NCI-H69 (cell line): ENCODE measurements around the gene SLIT1.

ENCODE experiments used
- DNase-seq: peaks from one replicate; lab custom pipeline; 2025; lab: John Stamatoyannopoulos, UW

Gene SLIT1

GRCh38 chr10:97023401-97024167 is 162.2 kb downstream of the SLIT1 start:
- no peak for DNase-seq

DNA sequence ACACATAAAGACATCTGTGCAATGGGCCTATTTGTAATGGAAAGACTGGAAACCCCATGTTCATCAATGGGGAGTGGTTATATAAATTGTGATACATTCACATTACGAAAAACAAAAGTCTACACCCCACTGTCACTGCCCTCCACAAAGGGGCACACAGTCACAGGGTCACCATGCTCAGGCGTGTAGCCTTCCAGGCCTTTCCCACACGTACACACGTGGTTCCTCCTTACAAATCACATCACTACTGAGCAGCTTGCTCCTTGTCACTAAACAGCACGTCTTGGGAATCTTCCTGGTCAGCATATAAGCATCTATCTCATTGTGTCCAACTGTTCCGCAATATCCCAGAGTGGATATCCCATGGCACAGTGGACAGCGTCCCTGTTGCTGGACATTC is 163.1 kb downstream of the SLIT1 start:
- DNase-seq: no peak

DNA sequence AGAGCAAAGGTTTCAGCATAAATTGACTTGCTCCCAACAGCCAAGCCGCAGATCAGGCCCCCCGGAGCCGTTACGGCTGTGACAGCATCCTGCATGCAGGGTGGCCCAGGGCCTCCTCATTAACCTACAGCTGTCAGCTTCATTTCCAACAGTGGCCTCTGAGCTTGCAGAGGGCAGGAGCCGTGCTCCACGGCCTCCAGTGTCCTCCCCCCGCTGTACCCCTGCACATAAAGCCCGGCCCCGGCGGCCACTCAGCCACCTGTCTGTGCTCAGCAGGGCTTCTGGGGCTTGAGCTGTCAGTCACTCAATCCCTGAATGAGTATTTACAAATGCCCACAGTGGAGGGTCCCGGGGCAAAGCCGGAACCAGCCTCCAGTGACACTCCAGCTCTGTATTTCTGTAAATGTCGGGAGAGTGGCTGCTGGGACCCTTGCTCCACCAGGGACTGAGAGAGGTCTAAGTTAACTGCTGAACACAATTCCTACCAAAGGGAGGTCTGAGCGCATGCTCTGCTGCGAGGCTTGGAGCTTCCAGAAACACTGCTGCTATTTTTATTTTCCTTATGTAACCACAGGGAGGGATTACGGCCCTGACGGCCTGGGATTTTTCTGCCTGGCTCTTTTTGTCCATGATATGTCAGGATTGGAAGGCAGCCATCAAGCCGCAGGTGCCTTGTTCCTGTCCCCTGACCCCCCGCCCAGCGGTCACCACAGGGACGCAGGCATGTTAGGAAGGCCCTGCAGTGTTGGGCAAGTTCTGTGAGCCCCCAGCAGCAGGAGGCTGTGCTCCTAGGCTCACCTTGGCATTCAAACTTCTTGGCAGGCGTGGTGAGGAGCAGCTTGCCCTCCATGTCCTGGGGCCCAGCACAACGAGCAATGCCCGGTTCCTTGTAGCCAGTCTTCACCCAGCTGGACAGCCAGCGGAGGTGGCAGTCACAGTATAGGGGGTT is 165.0 kb downstream of the SLIT1 start:
- no peak for DNase-seq

GRCh38 chr10:97019213-97019844 is 166.4 kb downstream of the SLIT1 start:
- no peak for DNase-seq

- no peak for DNase-seq
Measured at GRCh38 chr10:97018251-97019212, 167.2 kb downstream of the SLIT1 start.

DNA sequence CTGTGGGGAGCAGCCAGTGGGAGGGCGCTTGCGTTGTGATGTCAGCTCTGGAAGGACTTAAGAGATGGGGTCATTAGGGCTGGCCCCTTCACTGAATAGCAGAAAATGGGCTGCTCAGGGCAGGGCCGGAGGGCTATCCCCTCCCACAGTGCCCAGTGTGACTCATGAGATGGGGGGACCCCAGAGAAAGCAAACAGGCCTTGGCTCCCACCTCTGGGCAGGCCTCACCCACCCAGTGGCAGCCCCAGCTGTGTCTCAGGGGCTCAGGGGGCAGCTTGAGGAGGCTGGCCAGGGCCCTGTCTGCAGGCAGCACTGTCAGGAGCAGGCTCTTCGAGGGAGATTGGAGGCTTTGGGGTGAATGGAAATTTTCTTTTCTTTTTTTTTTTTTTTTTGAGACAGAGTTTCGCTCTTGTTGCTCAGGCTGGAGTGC is 168.3 kb downstream of the SLIT1 start:
- no peak for DNase-seq

DNA sequence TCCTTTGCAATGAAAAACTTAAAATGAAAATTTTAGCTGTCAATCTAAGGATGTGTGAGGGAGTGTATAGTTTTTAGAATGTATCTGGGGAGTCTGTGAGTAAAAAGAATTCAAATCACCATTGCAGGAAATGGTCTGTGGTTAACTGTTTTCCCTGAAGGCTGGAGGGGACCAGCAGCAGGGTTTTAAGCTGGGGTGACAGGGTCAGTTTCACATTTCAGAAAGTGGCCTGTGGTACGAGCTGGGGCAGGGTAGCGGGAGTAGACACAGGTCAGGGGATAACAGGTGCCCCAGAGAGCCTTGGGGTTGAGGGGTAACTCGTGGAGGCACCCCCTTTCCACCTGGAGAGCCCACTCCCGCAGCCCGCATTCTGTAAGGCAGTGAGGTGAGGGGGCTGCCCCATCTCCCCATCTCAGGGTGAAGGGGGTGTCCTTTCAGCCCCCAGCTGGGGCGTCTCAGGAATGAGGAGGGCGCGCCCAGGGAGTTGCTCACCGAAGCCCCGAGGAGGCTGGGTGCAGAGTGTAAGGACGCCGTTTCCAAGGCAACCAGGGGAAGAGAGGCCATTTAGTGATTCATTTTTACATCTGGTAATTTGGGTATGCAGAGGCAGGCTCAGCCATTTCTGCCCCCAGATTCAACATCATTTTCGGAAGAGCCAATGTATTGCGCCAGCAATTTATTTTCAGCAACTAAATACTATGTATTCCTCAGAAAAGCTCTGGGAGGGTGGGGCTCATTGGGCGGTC is 168.9 kb downstream of the SLIT1 start:
- DNase-seq: no peak

GRCh38 chr10:97015240-97015639 is 170.5 kb downstream of the SLIT1 start:
- no peak for DNase-seq

- DNase-seq: no peak
Measured at GRCh38 chr10:97013983-97014382, 171.8 kb downstream of the SLIT1 start.

GRCh38 chr10:97013568-97013967 is 172.2 kb downstream of the SLIT1 start:
- DNase-seq: no peak

DNA sequence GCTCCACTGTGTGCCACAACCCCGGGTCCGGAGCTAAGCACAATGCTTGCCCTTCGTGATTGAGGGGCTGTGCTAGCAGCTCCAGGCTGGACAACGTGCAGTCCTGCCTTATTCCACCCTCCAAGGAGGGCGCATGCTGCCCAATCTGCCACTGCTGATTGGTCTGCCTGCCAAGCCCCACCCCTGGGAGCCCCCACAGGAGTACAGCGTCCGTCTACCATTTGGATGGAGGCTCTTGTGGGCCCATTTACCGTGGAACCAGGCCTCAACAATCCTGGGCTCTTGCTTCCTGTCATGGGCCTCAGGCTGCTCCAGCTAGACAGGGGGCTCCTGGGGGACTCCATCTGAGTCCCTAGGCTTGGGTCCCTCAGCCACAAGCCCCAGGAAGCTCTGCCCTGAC is 173.3 kb downstream of the SLIT1 start:
- DNase-seq: no peak

GRCh38 chr10:97011397-97011796 is 174.4 kb downstream of the SLIT1 start:
- no peak for DNase-seq

DNA sequence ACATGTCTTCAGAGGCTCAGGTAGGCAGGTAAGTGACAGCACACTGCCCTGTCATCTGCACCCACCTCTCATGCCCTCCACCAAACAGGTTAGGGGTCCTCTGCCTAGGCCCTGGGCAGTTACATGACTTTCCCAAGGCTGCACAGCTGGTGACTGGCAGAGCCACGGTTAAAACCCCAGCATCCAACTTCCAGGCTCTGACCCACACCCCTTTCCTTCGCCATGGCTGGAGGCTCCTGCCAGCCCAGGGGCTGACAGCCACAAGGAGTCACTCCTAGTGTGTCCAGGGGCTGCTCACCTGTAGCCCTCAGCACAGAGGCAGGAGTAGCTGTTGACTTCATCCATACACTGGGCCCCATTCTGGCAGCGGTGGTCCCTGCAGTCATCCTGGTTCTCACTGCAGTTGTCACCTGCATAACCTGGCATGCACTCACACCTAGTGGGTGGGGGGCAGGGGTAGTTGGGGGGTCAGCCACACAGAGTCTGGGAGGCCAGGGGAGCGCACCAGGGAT is 175.0 kb downstream of the SLIT1 start:
- no peak for DNase-seq

DNA sequence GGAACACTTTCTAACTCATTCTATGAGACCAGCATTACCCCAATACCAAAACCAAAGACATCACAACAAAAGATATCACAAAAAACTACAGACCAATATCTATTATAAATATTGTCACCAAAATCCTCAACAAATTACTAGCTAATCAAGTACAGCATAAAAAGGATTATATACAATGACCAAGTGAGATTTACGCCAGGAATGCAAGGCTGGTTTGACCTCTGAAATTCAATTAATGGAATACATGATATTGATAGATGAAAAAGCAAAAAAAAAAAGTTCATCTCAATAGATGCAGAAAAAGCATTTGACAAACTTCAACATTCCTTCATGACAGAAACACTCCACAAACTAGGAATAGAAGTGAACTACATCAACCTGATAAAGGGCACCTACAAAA is 178.3 kb downstream of the SLIT1 start:
- no peak for DNase-seq

DNA sequence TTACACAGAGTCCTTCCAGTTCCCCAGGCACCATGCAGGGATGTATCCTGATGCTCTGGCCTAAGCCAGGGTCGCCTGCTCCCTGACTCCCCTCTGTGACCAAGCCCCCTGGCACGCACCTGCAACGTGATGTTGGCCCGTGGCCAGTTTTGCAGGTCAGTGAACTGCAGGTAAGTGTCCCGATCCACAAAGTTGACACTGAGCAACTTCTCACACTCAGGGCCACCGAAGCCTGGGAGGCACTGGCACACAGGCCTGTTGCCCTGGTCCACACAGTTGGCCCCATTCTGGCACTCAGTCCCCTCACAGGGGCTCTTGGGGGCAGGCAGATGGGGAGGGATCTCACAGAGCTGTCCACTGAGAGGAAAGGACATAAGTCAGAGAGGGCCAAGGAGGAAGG is 179.4 kb downstream of the SLIT1 start:
- DNase-seq: no peak

GRCh38 chr10:97005349-97005748 is 180.4 kb downstream of the SLIT1 start:
- DNase-seq: no peak

DNA sequence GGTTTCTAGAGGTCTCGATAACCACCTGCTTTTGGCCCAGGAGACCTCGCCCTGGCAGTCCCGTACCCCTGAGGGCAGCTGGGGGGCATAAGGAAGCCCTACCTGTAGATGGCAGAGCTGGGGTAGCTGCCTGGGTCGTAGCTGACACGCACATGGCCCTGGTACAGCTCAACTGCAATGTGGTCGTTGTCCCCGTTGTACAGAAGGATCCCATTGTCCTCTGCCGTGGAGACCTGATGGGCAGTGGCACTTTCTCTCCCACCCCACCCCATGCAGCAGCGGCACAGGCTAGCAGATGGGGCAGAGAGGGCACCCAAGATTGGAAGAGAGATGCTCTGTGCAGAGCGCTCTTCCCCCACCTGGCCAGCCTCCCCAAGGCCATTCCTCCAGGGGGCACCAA is 181.2 kb downstream of the SLIT1 start:
- no peak for DNase-seq

DNA sequence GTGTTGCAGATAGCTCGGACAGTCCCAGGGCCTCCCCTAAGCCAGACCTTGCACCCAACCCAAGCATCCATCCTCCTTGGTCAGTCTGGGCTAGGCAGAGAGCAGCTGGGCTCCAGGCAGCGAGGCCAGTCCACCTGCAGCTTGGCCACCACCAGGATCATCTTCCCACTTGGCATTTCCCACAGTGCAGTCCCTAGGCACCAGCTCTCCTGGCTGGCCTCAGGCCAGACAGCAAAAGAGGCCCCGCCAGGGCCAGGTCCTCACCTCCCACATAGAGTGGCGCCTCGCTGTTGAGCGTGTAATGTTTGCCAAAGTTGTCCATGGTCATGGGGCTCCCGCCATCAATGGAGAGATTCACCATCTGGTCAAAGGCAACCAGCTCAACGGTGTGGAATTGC is 182.0 kb downstream of the SLIT1 start:
- no peak for DNase-seq

DNA sequence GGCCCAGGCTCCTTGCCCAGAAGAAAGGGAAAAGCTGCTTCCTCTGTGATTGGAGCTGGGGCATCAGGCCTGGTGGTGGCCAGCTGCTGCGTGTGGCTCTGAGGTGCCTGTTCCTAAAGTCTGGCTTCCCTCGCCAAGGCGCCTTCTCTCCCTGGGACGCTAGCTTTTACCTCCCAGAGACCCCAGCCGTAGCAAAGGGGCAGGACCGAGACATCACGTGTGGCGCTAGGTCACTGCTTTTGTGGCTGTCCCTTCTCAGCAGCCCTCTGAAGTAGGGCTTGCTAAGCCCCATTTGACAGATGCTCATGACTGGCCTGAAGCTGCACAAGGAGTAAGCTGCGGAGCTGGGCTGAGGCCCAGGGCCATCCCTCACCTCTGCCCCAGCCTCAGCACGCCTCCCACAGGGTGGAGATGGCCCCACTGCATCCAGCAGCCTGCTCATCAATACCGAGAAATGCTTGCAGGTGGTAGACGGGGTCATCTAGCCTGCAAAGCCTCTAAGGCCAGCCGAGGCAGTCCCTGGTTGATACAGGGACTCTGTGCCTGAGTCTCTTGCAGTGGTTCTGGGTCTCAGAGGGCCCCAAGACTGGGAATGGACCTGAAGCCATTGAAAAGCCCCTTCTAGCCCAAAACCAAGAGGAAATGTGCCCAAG is 182.5 kb downstream of the SLIT1 start:
- DNase-seq: no peak

DNA sequence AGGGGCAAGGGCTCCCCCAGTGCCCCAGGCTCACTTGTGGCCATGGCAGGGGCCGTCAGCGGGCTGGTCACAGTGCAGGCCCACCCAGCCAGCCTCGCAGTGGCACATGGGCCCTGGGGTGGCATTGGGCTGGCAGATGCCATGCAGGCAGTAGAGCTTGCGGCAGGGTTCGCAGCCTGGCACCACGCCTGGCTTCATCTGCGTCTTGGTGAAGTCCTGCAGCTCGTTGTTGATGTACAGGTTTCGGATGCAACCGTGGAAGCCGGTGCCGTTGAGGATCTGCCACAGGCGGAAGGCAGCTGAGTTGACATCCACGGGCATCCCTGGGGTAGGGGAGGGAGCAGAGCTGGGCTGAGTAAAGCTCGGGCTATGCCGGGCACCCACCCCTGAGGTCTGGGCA is 183.1 kb downstream of the SLIT1 start:
- no peak for DNase-seq
